22Rv1 (cell line): ENCODE measurements around the gene A3GALT2.

Experiments
- CTCF ChIP-seq: fragments of 450-650 bp; IDR thresholded peaks from 2 replicates; pipeline ENCODE4 v1.5.1; 2017; ENCODE audit warnings: mild to moderate bottlenecking
- ZFX ChIP-seq: fragments of 450-650 bp; IDR thresholded peaks from 2 replicates; pipeline ENCODE4 v1.6.1; 2017; ENCODE audit warnings: antibody characterized with exemption, borderline replicate concordance

DNA sequence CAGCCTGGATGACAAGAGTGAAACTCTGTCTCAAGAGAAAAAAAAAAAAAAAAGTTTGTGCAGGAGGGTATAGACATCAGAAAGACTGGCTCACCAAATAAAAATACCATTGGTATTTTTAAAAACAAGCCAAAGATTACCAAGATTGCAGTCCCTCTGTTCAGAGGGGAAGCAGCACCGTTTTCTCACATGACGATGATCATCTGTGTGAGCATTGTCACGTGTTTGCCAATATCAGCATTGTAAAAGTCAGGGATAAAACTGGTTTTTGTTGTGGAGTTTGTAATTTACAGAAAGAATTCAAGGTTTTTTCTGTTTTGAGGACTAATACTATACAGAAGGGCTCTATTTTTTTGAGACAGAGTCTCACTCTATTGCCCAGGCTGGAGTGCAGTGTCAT lies 38.1 kb downstream of the A3GALT2 start:
- no peak for TF ChIP-seq CTCF
- no peak for TF ChIP-seq ZFX
